Memory B cell (primary cell): ENCODE measurements around the gene TYMS.

Experiments used
- ATAC-seq: fragments of 150-1000 bp; cut with Tn5 transposase; 2 replicates; pipeline ENCODE4 v1.10.0; 2021; ENCODE audit warnings: low read depth, mild to moderate bottlenecking, moderate library complexity
- DNase-seq, 2 donors: peaks; one replicate each; pipeline ENCODE4 v3.0.0; 2022; ENCODE audit warnings: low spot score in 2 of 2
- H3K27ac Mint-ChIP-seq: one replicate; pipeline ENCODE4 v1.8.0; 2022; ENCODE audit warnings: mild to moderate bottlenecking, moderate library complexity, mixed read lengths
- H3K27me3 Mint-ChIP-seq: one replicate; pipeline ENCODE4 v1.8.0; 2022; ENCODE audit warnings: mixed read lengths
- H3K36me3 Mint-ChIP-seq: one replicate; pipeline ENCODE4 v1.8.0; 2022; ENCODE audit warnings: mild to moderate bottlenecking, mixed read lengths
- H3K4me1 Mint-ChIP-seq: one replicate; pipeline ENCODE4 v1.8.0; 2022; ENCODE audit warnings: mixed read lengths
- H3K4me3 Mint-ChIP-seq: one replicate; pipeline ENCODE4 v1.8.0; 2022; ENCODE audit warnings: mild to moderate bottlenecking, moderate library complexity, mixed read lengths
- H3K9me3 Mint-ChIP-seq: one replicate; pipeline ENCODE4 v1.8.0; 2022; ENCODE audit warnings: mixed read lengths

TYMS gene

GRCh38 chr18:627231-627630 lies 30.2 kb upstream of the TYMS start:
- Mint-ChIP-seq H3K4me1 (no peaks in the 10 kb centered on the region), H3K4me3 (no peak overlapping the region), H3K27me3 (peaks cover 8% of the 10 kb centered on the region), H3K36me3 (no peaks in the 10 kb centered on the region), H3K9me3 (peaks cover 3% of the 10 kb centered on the region), H3K27ac (no peak overlapping the region)
- ATAC-seq (no peak), DNase-seq (no peak)

GRCh38 chr18:629269-630150 lies 27.9 kb upstream of the TYMS start:
- H3K36me3 Mint-ChIP-seq = no peaks in the 10 kb centered on the region
- H3K4me1 Mint-ChIP-seq = no peaks in the 10 kb centered on the region
- H3K4me3 Mint-ChIP-seq = no peak overlapping the region
- no peak for DNase-seq
- H3K27me3 Mint-ChIP-seq = peaks cover 6% of the 10 kb centered on the region
- no peak overlapping the region for H3K27ac Mint-ChIP-seq
- H3K9me3 Mint-ChIP-seq = peaks cover 3% of the 10 kb centered on the region
- ATAC-seq = no peak

DNA sequence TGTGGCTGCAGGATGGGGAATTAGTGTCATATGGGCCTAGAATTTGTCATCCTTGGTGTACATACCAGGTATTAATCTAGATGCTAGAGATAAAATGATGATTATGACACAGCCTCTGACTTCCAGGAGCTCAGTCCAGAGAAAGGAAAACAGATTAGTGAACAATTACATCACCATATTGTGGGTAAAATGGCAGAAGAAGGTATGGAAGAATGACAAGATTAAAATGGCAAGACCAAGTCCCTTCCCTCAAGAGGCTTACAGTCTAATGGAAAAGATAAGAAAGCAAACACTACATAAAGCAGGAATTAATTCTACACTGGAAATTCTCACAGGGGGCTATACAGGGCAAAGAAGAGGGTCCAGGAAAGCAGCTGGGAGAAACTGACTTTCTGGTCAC lies 25.9 kb upstream of the TYMS start:
- H3K9me3 Mint-ChIP-seq = peaks cover 3% of the 10 kb centered on the region
- no peaks in the 10 kb centered on the region for H3K4me1 Mint-ChIP-seq
- no peak overlapping the region for H3K27ac Mint-ChIP-seq
- no peak overlapping the region for H3K4me3 Mint-ChIP-seq
- H3K36me3 Mint-ChIP-seq = no peaks in the 10 kb centered on the region
- ATAC-seq (no peak), DNase-seq (no peak)
- H3K27me3 Mint-ChIP-seq = peaks cover 9% of the 10 kb centered on the region

DNA sequence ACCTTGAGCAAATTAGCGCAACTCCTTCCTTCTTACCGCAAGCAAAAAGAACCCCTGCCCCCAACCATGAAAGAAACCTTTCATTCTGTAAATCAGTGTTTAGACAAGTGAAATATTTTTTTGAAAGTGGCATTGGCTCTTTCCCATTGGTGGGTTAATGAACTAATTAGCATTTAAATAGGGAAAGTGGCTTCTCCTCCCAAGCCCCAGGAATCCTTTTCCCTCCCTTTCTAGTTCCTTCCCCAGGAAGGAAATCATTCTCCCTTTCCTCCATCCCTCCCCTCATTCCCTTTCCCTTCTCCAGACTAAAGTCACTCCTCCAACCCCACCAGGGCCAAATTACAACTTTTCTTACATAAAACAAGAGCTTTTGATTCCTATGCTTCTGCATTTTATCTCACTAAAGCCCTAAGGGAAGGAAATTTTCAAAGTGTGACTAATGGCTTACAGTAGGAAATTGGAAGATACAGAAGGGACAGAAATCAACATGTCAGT lies 22.9 kb upstream of the TYMS start:
- no peak overlapping the region for H3K27ac Mint-ChIP-seq
- peaks cover 10% of the 10 kb centered on the region for H3K27me3 Mint-ChIP-seq
- peaks cover 3% of the 10 kb centered on the region for H3K9me3 Mint-ChIP-seq
- ATAC-seq = no peak
- no peak for DNase-seq
- H3K4me3 Mint-ChIP-seq = no peak overlapping the region
- no peaks in the 10 kb centered on the region for H3K36me3 Mint-ChIP-seq
- no peaks in the 10 kb centered on the region for H3K4me1 Mint-ChIP-seq

- no peak for ATAC-seq
- DNase-seq = no peak
- Mint-ChIP-seq H3K9me3 (peaks cover 3% of the 10 kb centered on the region), H3K27ac (no peak overlapping the region), H3K27me3 (peaks cover 10% of the 10 kb centered on the region), H3K4me3 (no peak overlapping the region), H3K4me1 (no peaks in the 10 kb centered on the region), H3K36me3 (no peaks in the 10 kb centered on the region)
Measured at GRCh38 chr18:635171-635570, 22.3 kb upstream of the TYMS start.

GRCh38 chr18:641224-641623 lies 16.2 kb upstream of the TYMS start:
- Mint-ChIP-seq H3K9me3 (no peaks in the 10 kb centered on the region), H3K4me1 (no peaks in the 10 kb centered on the region), H3K36me3 (no peaks in the 10 kb centered on the region), H3K27me3 (peaks cover 2% of the 10 kb centered on the region), H3K27ac (no peak overlapping the region), H3K4me3 (no peak overlapping the region)
- DNase-seq = no peak
- no peak for ATAC-seq

GRCh38 chr18:644395-645004 lies 13.0 kb upstream of the TYMS start:
- Mint-ChIP-seq H3K36me3 (no peaks in the 10 kb centered on the region), H3K27ac (no peak overlapping the region), H3K9me3 (no peaks in the 10 kb centered on the region), H3K4me3 (no peak overlapping the region), H3K4me1 (no peaks in the 10 kb centered on the region), H3K27me3 (no peaks in the 10 kb centered on the region)
- DNase-seq = no peak
- no peak for ATAC-seq

DNA sequence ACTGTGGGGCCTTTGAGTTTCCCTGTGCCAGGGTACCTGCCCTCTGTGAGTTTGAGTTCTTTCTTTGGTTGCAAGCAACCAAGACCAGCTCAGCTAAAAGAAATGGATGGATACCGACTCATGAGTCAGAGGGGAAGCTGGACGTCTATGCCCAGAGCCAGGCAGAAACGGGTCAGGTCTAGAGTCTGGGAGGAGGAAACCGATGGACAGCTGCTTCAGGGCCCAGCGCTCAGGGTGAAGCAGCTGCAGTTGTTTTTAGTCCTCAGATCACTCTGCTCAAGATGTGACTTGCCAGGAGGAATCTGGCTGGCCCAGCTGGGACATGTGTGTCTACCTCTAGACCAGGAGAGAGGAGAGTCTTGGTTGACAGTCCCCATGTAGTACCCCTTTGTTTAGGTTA lies 10.1 kb upstream of the TYMS start:
- Mint-ChIP-seq H3K36me3 (no peaks in the 10 kb centered on the region), H3K4me3 (no peak overlapping the region), H3K27me3 (no peaks in the 10 kb centered on the region), H3K4me1 (peaks cover 6% of the 10 kb centered on the region), H3K27ac (no peak overlapping the region), H3K9me3 (no peaks in the 10 kb centered on the region)
- ATAC-seq = no peak
- no peak for DNase-seq

- H3K9me3 Mint-ChIP-seq = no peaks in the 10 kb centered on the region
- DNase-seq (no peak), ATAC-seq (no peak)
- H3K27ac Mint-ChIP-seq = no peak overlapping the region
- H3K27me3 Mint-ChIP-seq = peaks cover 4% of the 10 kb centered on the region
- H3K36me3 Mint-ChIP-seq = no peaks in the 10 kb centered on the region
- H3K4me3 Mint-ChIP-seq = no peak overlapping the region
- peaks cover 6% of the 10 kb centered on the region for H3K4me1 Mint-ChIP-seq
Measured at GRCh38 chr18:649341-649740, 8.1 kb upstream of the TYMS start.

- no peak for DNase-seq
- peaks cover 4% of the 10 kb centered on the region for H3K27me3 Mint-ChIP-seq
Measured at GRCh38 chr18:650428-650858, 7.0 kb upstream of the TYMS start.

GRCh38 chr18:652131-652530 lies 5.3 kb upstream of the TYMS start:
- Mint-ChIP-seq H3K9me3 (no peaks in the 10 kb centered on the region), H3K27ac (no peak overlapping the region), H3K27me3 (peaks cover 6% of the 10 kb centered on the region), H3K4me1 (peaks cover 6% of the 10 kb centered on the region), H3K4me3 (no peak overlapping the region), H3K36me3 (no peaks in the 10 kb centered on the region)
- no peak for ATAC-seq
- DNase-seq = no peak

More at GRCh38 chr18:650428-650858, 7.0 kb upstream of the TYMS start:
- Mint-ChIP-seq H3K27ac (no peak overlapping the region), H3K9me3 (no peaks in the 10 kb centered on the region), H3K4me3 (peak overlapping the region; percentile 1), H3K4me1 (peaks cover 6% of the 10 kb centered on the region), H3K36me3 (no peaks in the 10 kb centered on the region)
- ATAC-seq = peak; percentile 96

- Mint-ChIP-seq H3K4me3 (no peak overlapping the region), H3K27ac (no peak overlapping the region), H3K4me1 (peaks cover 6% of the 10 kb centered on the region), H3K9me3 (no peaks in the 10 kb centered on the region), H3K27me3 (peaks cover 6% of the 10 kb centered on the region), H3K36me3 (no peaks in the 10 kb centered on the region)
- ATAC-seq (no peak), DNase-seq (no peak)
Measured at GRCh38 chr18:653512-653911, 3.9 kb upstream of the TYMS start.

GRCh38 chr18:654601-655000 lies 2.9 kb upstream of the TYMS start:
- Mint-ChIP-seq H3K27ac (no peak overlapping the region), H3K36me3 (no peaks in the 10 kb centered on the region), H3K4me1 (peaks cover 6% of the 10 kb centered on the region), H3K27me3 (peaks cover 10% of the 10 kb centered on the region), H3K4me3 (no peak overlapping the region), H3K9me3 (no peaks in the 10 kb centered on the region)
- no peak for ATAC-seq
- no peak for DNase-seq

DNA sequence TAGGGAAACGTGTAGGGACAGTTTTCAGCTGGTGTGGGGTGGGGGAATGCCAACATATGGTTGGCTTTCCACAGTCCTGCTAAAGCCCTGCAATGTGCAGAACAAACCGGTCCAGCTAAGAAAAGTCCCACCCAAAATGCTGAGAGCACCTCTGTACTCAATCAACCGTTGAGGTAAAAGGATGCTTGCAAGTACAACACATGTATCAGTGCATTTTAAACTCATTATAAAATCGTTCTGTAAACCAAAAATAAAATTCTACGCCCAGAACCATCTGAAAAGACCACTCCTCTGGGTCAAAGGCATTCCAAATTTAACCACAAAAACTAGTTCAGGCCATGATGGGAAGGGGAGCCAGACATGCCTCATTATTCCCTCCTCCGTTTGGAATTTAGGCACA lies 2.0 kb upstream of the TYMS start:
- Mint-ChIP-seq H3K27me3 (peaks cover 13% of the 10 kb centered on the region), H3K9me3 (no peaks in the 10 kb centered on the region), H3K36me3 (no peaks in the 10 kb centered on the region), H3K4me1 (peaks cover 3% of the 10 kb centered on the region), H3K4me3 (no peak overlapping the region), H3K27ac (no peak overlapping the region)
- DNase-seq (no peak), ATAC-seq (no peak)
